PC-3 (cell line): Measurements from ENCODE around the gene ARPP19.

Source experiments
- EZH2 ChIP-seq: fragments of 300-600 bp; sonication (generic); IDR thresholded peaks from one replicate; pipeline ENCODE4 v1.6.1; 2017; ENCODE audit warnings: antibody characterized with exemption, mild to moderate bottlenecking, low read length; ENCODE audit not compliant: unreplicated experiment
- TF ChIP-seq, protein P1 (sequence below): fragments of 300-600 bp; sonication (generic); conservative IDR thresholded peaks from 2 replicates; pipeline ENCODE4 v1.5.1; 2017; ENCODE audit warnings: antibody characterized with exemption, low read depth, mild to moderate bottlenecking, low read length

DNA sequence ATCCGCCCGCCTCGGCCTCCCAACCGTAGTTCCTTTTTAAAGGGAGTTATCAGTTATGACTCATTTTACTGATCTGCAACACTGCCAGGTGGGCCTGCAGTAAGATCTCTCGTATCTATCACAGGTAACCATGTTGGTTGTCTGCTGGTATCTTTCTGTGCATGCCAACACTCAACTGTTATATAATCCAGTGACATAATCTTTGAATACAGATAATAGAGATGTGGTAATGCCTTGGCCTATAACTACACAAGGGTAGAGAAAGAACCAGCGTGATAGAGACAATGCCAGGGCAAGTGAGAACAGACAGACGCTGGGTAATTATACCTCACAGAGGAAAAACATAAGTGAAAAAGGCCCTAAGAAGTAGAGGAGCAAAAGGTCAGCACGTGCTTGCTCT, 11.0 kb upstream of the ARPP19 start:
- TF ChIP-seq EZH2: no peak
- TF ChIP-seq, protein P1, sequence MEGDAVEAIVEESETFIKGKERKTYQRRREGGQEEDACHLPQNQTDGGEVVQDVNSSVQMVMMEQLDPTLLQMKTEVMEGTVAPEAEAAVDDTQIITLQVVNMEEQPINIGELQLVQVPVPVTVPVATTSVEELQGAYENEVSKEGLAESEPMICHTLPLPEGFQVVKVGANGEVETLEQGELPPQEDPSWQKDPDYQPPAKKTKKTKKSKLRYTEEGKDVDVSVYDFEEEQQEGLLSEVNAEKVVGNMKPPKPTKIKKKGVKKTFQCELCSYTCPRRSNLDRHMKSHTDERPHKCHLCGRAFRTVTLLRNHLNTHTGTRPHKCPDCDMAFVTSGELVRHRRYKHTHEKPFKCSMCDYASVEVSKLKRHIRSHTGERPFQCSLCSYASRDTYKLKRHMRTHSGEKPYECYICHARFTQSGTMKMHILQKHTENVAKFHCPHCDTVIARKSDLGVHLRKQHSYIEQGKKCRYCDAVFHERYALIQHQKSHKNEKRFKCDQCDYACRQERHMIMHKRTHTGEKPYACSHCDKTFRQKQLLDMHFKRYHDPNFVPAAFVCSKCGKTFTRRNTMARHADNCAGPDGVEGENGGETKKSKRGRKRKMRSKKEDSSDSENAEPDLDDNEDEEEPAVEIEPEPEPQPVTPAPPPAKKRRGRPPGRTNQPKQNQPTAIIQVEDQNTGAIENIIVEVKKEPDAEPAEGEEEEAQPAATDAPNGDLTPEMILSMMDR: no peak
